Neural cell (in vitro differentiated cells): ENCODE measurements around the gene GSTT2. TPM values are rescaled to one million over a fixed set of nuclear protein-coding genes. Genes with fewer than 3 reads are reported as not detected.
"Not testable (repeated sequence)": the region's sequence is repeated elsewhere in the genome, so short reads cannot be mapped to it uniquely, and the experiment has no call there.

Source experiments
- H2AFZ ChIP-seq: fragments of 200-600, 300-800 bp; sonication (generic), shearing (Covaris generic); 2 replicates; pipeline ENCODE4 v1.6.0; 2014; ENCODE audit warnings: low read depth, mild to moderate bottlenecking, antibody characterized with exemption, low read length, moderate library complexity
- H3F3A ChIP-seq: fragments of 200-600 bp; shearing (Covaris generic); 2 replicates; pipeline ENCODE4 v1.6.1; 2016; ENCODE audit warnings: mild to moderate bottlenecking, moderate library complexity, mixed read lengths, antibody characterized with exemption, low read length; ENCODE audit not compliant: insufficient read depth, poor library complexity, severe bottlenecking
- H3K27ac ChIP-seq: fragments of 200-600, 300-800 bp; sonication (generic), shearing (Covaris generic); 2 replicates; pipeline ENCODE4 v1.5.1; 2014; ENCODE audit warnings: mild to moderate bottlenecking, low read length, moderate library complexity
- H3K27me3 ChIP-seq: fragments of 300-800, 200-600 bp; sonication (generic), shearing (Covaris generic); 2 replicates; pipeline ENCODE4 v1.6.0; 2014; ENCODE audit warnings: mild to moderate bottlenecking, low read depth, low read length, moderate library complexity; ENCODE audit not compliant: insufficient read depth
- H3K36me3 ChIP-seq: fragments of 300-800, 200-600 bp; sonication (generic), shearing (Covaris generic); 2 replicates; pipeline ENCODE4 v1.5.1; 2014; ENCODE audit warnings: mild to moderate bottlenecking, antibody characterized with exemption, low read length, moderate library complexity; ENCODE audit not compliant: insufficient read depth
- H3K4me2 ChIP-seq: fragments of 300-800, 200-600 bp; sonication (generic), shearing (Covaris generic); 2 replicates; pipeline ENCODE4 v1.6.0; 2014; ENCODE audit warnings: mild to moderate bottlenecking, low read length
- H3K4me3 ChIP-seq: fragments of 300-800, 200-600 bp; sonication (generic), shearing (Covaris generic); 2 replicates; pipeline ENCODE4 v1.5.1; 2014; ENCODE audit warnings: mild to moderate bottlenecking, low read length, moderate library complexity
- H3K79me2 ChIP-seq: fragments of 200-600 bp; shearing (Covaris generic); replicated peaks from 2 replicates; pipeline ENCODE4 v1.6.0; 2014; ENCODE audit warnings: mild to moderate bottlenecking, low read length, moderate library complexity; ENCODE audit not compliant: insufficient read depth
- H3K9ac ChIP-seq: fragments of 300-800, 200-600 bp; sonication (generic), shearing (Covaris generic); 2 replicates; pipeline ENCODE4 v1.6.1; 2016; ENCODE audit warnings: mild to moderate bottlenecking, low read length, mixed read lengths
- H3K9me2 ChIP-seq: fragments of 200-600 bp; shearing (Covaris generic); 2 replicates; pipeline ENCODE4 v1.6.1; 2016; ENCODE audit warnings: mild to moderate bottlenecking, low read length, mixed read lengths; ENCODE audit not compliant: insufficient read depth
- H3K9me3 ChIP-seq: fragments of 200-600, 300-800 bp; sonication (generic), shearing (Covaris generic); 2 replicates; pipeline ENCODE4 v1.6.1; 2016; ENCODE audit warnings: mild to moderate bottlenecking, mixed run types, low read length, moderate library complexity, mixed read lengths
- H4K20me1 ChIP-seq: fragments of 200-600 bp; shearing (Covaris generic); 2 replicates; pipeline ENCODE4 v1.6.1; 2016; ENCODE audit warnings: mild to moderate bottlenecking, mixed run types; ENCODE audit not compliant: insufficient read depth
- CTCF ChIP-seq: fragments of 450-650 bp; IDR thresholded peaks from 2 replicates; pipeline ENCODE4 v1.5.1; 2014; ENCODE audit warnings: antibody characterized with exemption, mild to moderate bottlenecking, moderate library complexity; ENCODE audit not compliant: poor library complexity, severe bottlenecking
- EP300 ChIP-seq: fragments of 450-650 bp; conservative IDR thresholded peaks from 2 replicates; pipeline ENCODE4 v1.6.1; 2014; ENCODE audit warnings: antibody characterized with exemption, mild to moderate bottlenecking, moderate library complexity; ENCODE audit not compliant: poor library complexity, severe bottlenecking
- EZH2 ChIP-seq: fragments of 200-600, 300-800 bp; shearing (Covaris generic), sonication (generic); IDR thresholded peaks from 2 replicates; pipeline ENCODE4 v1.6.1; 2014; ENCODE audit warnings: antibody characterized with exemption, low read length, borderline replicate concordance, mild to moderate bottlenecking; ENCODE audit not compliant: insufficient read depth, poor library complexity, severe bottlenecking
- MXI1 ChIP-seq: fragments of 450-650 bp; conservative IDR thresholded peaks from 2 replicates; pipeline ENCODE4 v1.6.1; 2014; ENCODE audit warnings: antibody characterized with exemption, mild to moderate bottlenecking; ENCODE audit not compliant: poor library complexity, severe bottlenecking
- POLR2AphosphoS5 ChIP-seq: IDR thresholded peaks from 2 replicates; pipeline ENCODE4 v1.6.1; 2012
- RAD21 ChIP-seq: fragments of 450-650 bp; conservative IDR thresholded peaks from 2 replicates; pipeline ENCODE4 v1.6.1; 2014; ENCODE audit warnings: antibody characterized with exemption, mild to moderate bottlenecking, moderate library complexity
- SMC3 ChIP-seq: fragments of 450-650 bp; conservative IDR thresholded peaks from 2 replicates; pipeline ENCODE4 v1.6.1; 2014; ENCODE audit warnings: antibody characterized with exemption, mild to moderate bottlenecking, moderate library complexity; ENCODE audit not compliant: poor library complexity
- TAF1 ChIP-seq: IDR thresholded peaks from 2 replicates; pipeline ENCODE4 v1.6.1; 2012; ENCODE audit warnings: low read depth
- polyA plus RNA-seq: library from polyadenylated mRNA; depleted of rRNA; stranded (reverse); fragments of >200 nt; gene quantifications from 2 replicates; pipeline ENCODE4 v1.2.3, GENCODE V29; 2014
- TF ChIP-seq, protein P1 (sequence below): IDR thresholded peaks from 2 replicates; pipeline ENCODE4 v1.6.1; 2012; ENCODE audit warnings: borderline replicate concordance

GSTT2 gene
- polyA plus RNA-seq, 1 donor from 2014 or later, result not detected

GRCh38 chr22:23993581-23994177, 13.7 kb downstream of the GSTT2 start:
- H3F3A ChIP-seq, H3K9ac ChIP-seq, H4K20me1 ChIP-seq, H2AFZ ChIP-seq, H3K27ac ChIP-seq, H3K79me2 ChIP-seq, H3K4me3 ChIP-seq, H3K4me2 ChIP-seq, H3K27me3 ChIP-seq, H3K9me3 ChIP-seq, H3K36me3 ChIP-seq, H3K9me2 ChIP-seq: not testable (repeated sequence)

DNA sequence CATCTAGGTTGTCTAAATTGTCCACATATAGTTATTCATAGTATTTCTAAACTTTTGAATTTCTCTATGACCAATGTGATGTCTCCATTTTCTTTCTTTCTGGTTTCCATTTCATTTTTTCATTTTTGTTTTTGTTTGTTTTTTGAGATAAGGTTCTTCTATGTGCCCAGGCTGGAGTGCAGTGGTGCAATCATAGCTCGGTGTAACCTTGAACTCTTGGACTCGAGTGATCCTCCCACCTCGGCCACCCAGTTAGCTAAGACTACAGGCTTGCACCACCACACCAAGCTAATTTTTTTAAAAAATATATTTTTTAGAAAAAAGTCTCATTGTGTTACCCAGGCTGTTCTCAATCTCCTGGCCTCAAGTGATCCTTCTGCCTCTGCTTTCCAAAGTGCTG, 17.2 kb downstream of the GSTT2 start:
- H3K27ac ChIP-seq, result no peak overlapping the region
- no peak for TF ChIP-seq TAF1
- TF ChIP-seq, protein P1, sequence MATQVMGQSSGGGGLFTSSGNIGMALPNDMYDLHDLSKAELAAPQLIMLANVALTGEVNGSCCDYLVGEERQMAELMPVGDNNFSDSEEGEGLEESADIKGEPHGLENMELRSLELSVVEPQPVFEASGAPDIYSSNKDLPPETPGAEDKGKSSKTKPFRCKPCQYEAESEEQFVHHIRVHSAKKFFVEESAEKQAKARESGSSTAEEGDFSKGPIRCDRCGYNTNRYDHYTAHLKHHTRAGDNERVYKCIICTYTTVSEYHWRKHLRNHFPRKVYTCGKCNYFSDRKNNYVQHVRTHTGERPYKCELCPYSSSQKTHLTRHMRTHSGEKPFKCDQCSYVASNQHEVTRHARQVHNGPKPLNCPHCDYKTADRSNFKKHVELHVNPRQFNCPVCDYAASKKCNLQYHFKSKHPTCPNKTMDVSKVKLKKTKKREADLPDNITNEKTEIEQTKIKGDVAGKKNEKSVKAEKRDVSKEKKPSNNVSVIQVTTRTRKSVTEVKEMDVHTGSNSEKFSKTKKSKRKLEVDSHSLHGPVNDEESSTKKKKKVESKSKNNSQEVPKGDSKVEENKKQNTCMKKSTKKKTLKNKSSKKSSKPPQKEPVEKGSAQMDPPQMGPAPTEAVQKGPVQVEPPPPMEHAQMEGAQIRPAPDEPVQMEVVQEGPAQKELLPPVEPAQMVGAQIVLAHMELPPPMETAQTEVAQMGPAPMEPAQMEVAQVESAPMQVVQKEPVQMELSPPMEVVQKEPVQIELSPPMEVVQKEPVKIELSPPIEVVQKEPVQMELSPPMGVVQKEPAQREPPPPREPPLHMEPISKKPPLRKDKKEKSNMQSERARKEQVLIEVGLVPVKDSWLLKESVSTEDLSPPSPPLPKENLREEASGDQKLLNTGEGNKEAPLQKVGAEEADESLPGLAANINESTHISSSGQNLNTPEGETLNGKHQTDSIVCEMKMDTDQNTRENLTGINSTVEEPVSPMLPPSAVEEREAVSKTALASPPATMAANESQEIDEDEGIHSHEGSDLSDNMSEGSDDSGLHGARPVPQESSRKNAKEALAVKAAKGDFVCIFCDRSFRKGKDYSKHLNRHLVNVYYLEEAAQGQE, result no peak
- TF ChIP-seq RAD21, result no peak
- no peak for TF ChIP-seq CTCF
- no peak for TF ChIP-seq POLR2AphosphoS5
- no peaks in the 10 kb centered on the region for H3K36me3 ChIP-seq
- no peak overlapping the region for H3K4me3 ChIP-seq
- H3F3A ChIP-seq, result no peaks in the 10 kb centered on the region
- no peaks in the 10 kb centered on the region for H3K27me3 ChIP-seq
- no peak overlapping the region for H2AFZ ChIP-seq
- H4K20me1 ChIP-seq, result no peaks in the 10 kb centered on the region
- H3K9me2 ChIP-seq, result no peaks in the 10 kb centered on the region
- H3K79me2 ChIP-seq, result no peaks in the 10 kb centered on the region
- H3K4me2 ChIP-seq, result no peak overlapping the region
- H3K9ac ChIP-seq, result no peak overlapping the region
- H3K9me3 ChIP-seq, result no peaks in the 10 kb centered on the region

- H3K36me3 ChIP-seq, H3K9me3 ChIP-seq, H3K9ac ChIP-seq, H3K9me2 ChIP-seq, H3K4me3 ChIP-seq, H3K27ac ChIP-seq, H3F3A ChIP-seq, H3K4me2 ChIP-seq, H4K20me1 ChIP-seq, H3K27me3 ChIP-seq, H3K79me2 ChIP-seq, H2AFZ ChIP-seq: not testable (repeated sequence)
Measured at GRCh38 chr22:23999779-24000178, 19.8 kb downstream of the GSTT2 start.

- Histone ChIP-seq H4K20me1 (no peaks in the 10 kb centered on the region), H3F3A (no peaks in the 10 kb centered on the region), H3K9me2 (no peaks in the 10 kb centered on the region), H3K79me2 (no peaks in the 10 kb centered on the region), H3K4me3 (no peak overlapping the region), H3K27ac (no peak overlapping the region), H3K9ac (no peak overlapping the region), H2AFZ (no peak overlapping the region), H3K4me2 (no peak overlapping the region), H3K27me3 (no peaks in the 10 kb centered on the region), H3K9me3 (no peaks in the 10 kb centered on the region), H3K36me3 (no peaks in the 10 kb centered on the region)
- TF ChIP-seq EP300, result no peak
- TF ChIP-seq SMC3, result no peak
- TF ChIP-seq RAD21, result no peak
- TF ChIP-seq TAF1, result no peak
- no peak for TF ChIP-seq MXI1
- TF ChIP-seq CTCF, result no peak
- no peak for TF ChIP-seq POLR2AphosphoS5
- TF ChIP-seq EZH2, result no peak
Measured at GRCh38 chr22:24001314-24001713, 21.4 kb downstream of the GSTT2 start.
